Ishikawa (cell line): Measurements from ENCODE around the gene ARHGAP12.

Source experiments
- CEBPB ChIP-seq: IDR thresholded peaks from 2 replicates; pipeline ENCODE4 v1.6.1; 2012
- CREB1 ChIP-seq: IDR thresholded peaks from 2 replicates; pipeline ENCODE4 v1.6.1; 2012; ENCODE audit warnings: low read depth
- YY1 ChIP-seq: IDR thresholded peaks from 2 replicates; pipeline ENCODE4 v1.6.1; 2012; ENCODE audit warnings: low read depth

GRCh38 chr10:31897506-31897905 is 31.1 kb downstream of the ARHGAP12 start:
- TF ChIP-seq CREB1, result no peak
- no peak for TF ChIP-seq YY1
- no peak for TF ChIP-seq CEBPB
